A673 (cell line): ENCODE results near the gene TNFRSF4.

ENCODE experiments used
- EZH2 ChIP-seq: fragments of 200-600 bp; sonication (generic); IDR thresholded peaks from 2 replicates; pipeline ENCODE4 v1.6.1; 2017; ENCODE audit warnings: borderline replicate concordance, low read depth, mild to moderate bottlenecking, mixed read lengths, antibody characterized with exemption, low read length; ENCODE audit not compliant: poor library complexity, severe bottlenecking
- TF ChIP-seq, protein P1 (sequence below): fragments of 300-800, 200-600 bp; sonication (generic); conservative IDR thresholded peaks from 2 replicates; pipeline ENCODE4 v1.5.1; 2017; ENCODE audit warnings: low read depth, mild to moderate bottlenecking, antibody characterized with exemption, low read length, moderate library complexity, mixed read lengths

DNA sequence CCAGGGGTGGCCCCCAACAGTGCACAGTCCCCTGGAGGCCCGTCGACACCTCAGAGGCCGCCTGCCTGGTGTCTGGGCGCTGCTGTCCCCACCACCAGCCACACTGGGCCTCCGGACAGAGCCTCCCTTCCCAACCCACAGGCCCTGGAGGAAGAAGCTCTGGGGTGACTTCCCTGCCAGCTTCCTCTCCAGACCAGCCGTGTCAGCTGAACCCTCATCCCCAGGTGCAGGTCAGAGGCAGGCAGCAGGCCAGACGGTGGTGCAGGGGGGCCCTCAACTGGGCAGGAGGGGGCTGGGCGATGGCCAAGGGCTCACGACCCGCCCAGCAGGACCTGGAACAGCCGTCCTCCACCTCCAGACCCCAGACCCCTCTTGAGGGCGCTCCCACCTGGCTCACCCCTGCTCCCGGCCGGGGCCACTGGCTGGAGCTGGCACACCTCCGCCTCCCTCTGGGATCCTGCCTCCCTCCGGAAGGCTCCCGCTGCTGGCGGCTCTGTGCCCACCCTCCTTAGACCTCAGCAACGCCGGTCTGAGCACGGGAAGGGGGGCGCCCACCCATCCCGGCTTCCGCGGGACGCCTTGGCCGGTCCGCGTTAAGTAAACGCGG, 8.1 kb downstream of the TNFRSF4 start:
- TF ChIP-seq, protein P1, sequence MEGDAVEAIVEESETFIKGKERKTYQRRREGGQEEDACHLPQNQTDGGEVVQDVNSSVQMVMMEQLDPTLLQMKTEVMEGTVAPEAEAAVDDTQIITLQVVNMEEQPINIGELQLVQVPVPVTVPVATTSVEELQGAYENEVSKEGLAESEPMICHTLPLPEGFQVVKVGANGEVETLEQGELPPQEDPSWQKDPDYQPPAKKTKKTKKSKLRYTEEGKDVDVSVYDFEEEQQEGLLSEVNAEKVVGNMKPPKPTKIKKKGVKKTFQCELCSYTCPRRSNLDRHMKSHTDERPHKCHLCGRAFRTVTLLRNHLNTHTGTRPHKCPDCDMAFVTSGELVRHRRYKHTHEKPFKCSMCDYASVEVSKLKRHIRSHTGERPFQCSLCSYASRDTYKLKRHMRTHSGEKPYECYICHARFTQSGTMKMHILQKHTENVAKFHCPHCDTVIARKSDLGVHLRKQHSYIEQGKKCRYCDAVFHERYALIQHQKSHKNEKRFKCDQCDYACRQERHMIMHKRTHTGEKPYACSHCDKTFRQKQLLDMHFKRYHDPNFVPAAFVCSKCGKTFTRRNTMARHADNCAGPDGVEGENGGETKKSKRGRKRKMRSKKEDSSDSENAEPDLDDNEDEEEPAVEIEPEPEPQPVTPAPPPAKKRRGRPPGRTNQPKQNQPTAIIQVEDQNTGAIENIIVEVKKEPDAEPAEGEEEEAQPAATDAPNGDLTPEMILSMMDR: no peak
- no peak for TF ChIP-seq EZH2
